HFF-Myc (cell line): ENCODE results near the gene SYT8.
"Not testable (repeated sequence)": the region's sequence is repeated elsewhere in the genome, so short reads cannot be mapped to it uniquely, and the experiment has no call there.

ENCODE experiments used
- DNase-seq: peaks from one replicate; pipeline ENCODE4 v3.0.0-alpha.2; 2011; ENCODE audit warnings: low read depth; ENCODE audit errors: extremely low read depth
- H3K4me3 ChIP-seq: replicated peaks from 2 replicates; pipeline ENCODE4 v1.5.1; 2011; ENCODE audit warnings: low read depth, mild to moderate bottlenecking, control low read depth, low read length
- TF ChIP-seq, protein P1 (sequence below): IDR thresholded peaks from 2 replicates; pipeline ENCODE4 v1.5.1; 2012; ENCODE audit warnings: mild to moderate bottlenecking, low read depth, low read length, control low read depth; ENCODE audit errors: missing control alignments

The SYT8 gene

GRCh38 chr11:1880746-1881441 is 46.1 kb downstream of the SYT8 start:
- DNase-seq, result no peak
- TF ChIP-seq, protein P1, sequence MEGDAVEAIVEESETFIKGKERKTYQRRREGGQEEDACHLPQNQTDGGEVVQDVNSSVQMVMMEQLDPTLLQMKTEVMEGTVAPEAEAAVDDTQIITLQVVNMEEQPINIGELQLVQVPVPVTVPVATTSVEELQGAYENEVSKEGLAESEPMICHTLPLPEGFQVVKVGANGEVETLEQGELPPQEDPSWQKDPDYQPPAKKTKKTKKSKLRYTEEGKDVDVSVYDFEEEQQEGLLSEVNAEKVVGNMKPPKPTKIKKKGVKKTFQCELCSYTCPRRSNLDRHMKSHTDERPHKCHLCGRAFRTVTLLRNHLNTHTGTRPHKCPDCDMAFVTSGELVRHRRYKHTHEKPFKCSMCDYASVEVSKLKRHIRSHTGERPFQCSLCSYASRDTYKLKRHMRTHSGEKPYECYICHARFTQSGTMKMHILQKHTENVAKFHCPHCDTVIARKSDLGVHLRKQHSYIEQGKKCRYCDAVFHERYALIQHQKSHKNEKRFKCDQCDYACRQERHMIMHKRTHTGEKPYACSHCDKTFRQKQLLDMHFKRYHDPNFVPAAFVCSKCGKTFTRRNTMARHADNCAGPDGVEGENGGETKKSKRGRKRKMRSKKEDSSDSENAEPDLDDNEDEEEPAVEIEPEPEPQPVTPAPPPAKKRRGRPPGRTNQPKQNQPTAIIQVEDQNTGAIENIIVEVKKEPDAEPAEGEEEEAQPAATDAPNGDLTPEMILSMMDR, result no peak
- H3K4me3 ChIP-seq, result no peak overlapping the region

DNA sequence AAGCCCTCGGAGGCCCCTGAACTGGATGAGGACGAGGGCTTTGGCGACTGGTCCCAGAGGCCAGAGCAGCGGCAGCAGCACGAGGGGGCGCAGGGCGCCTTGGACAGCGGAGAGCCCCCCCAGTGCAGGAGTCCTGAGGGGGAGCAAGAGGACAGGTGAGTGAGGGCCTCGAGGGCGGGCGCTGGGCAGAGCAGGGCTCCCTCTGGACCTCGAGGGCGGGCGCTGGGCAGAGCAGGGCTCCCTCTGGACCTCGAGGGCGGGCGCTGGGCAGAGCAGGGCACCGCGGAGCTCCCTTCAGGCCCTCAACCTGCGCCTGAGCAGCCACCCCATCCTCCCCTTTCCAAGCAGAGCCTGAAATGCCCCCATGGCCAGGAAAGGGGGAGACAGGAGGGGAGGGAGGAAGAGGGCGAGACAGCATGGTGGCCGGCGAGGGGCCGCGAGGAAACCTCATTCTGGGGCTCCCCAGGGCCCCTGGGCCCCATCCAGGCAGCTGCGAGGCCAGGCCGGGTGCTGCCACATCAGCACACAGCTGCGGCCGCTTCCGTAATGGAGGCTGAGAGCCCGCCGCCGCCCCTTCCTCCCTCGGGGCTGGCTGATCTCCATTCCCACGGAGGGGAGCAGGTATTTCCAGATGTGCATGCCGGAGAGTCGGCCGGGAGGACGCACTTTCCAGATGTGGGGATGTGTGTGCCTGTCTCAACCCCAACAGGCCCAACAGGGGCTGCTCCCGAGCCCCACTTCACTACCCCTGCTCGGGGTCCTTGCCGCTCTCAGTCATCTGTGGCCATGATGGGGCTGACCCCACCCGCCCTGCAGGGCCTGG is 46.9 kb downstream of the SYT8 start:
- no peak overlapping the region for H3K4me3 ChIP-seq
- DNase-seq, result no peak
- TF ChIP-seq, protein P1, result no peak

DNA sequence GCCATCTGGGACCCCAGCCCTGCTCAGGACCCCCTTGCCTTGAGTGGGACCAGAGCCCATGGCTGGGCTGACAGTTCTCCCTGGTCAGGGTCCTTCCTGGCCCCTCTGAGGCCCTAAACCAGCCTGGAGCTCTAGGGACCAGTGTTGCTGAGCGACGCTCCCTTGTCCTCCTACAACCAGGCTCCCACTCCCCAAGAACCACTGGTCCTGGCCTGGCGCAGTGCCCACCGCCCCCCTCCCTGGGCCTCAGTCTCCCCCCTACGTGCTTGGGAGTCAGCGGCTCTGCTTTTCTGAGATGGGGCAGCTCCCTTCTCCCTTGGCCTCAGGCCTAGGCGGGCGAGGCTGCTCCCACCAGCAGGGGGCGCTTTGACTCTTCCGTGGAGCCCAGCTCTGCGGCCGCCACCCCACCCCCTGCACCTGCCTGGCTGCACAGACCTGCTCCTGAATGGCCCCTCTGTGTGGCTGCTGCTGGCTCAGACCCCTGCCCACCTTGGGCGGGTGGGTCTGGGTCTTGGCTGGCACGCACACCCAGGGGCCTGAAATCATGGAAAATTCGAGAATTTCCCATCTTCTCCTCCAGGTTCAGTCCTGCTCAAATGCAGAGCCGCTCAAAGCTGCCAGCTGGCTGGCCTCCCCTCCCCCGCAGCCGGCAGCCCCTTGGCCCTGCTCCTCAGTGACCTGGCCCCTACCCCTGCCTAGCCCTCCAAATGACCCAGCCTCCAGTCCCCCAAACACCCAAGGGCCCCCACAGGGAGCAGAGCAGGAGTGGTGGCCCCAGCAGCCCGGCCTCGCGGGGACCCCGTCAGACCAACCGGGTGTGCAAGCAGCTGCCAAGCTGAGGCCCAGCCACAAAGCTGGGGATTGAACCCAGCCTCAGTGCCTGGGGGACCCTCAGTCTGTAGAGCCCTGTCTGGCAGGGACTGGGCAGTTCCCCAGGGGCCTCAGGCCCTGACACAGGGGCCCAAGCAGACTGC is 47.8 kb downstream of the SYT8 start:
- TF ChIP-seq, protein P1, result peak; percentile 94
- peak; percentile 22 for DNase-seq

GRCh38 chr11:1883346-1884302 is 48.8 kb downstream of the SYT8 start:
- TF ChIP-seq, protein P1, result no peak
- H3K4me3 ChIP-seq, result no peak overlapping the region
- no peak for DNase-seq

More for the DNA sequence above, 47.8 kb downstream of the SYT8 start:
- no peak overlapping the region for H3K4me3 ChIP-seq

DNA sequence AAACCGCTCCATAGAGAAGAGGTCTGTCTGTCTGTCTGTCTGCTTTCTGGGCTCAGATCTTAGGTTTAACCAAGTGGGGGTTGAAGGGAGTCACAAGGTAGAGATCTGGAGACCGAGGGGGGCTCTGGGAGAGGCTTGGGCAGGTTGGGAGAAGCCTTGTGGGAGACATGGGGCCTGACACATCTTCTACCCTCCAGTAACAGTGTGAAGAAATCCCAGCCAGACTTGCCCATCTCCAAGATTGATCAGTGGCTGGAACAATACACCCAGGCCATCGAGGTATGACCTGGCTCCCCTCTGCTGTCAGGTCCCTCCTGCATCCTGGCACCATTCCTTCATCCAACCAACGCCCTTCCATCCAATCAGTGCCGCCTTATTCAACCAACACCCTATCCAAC is 49.5 kb downstream of the SYT8 start:
- H3K4me3 ChIP-seq, result no peak overlapping the region
- TF ChIP-seq, protein P1, result no peak
- DNase-seq, result no peak

DNA sequence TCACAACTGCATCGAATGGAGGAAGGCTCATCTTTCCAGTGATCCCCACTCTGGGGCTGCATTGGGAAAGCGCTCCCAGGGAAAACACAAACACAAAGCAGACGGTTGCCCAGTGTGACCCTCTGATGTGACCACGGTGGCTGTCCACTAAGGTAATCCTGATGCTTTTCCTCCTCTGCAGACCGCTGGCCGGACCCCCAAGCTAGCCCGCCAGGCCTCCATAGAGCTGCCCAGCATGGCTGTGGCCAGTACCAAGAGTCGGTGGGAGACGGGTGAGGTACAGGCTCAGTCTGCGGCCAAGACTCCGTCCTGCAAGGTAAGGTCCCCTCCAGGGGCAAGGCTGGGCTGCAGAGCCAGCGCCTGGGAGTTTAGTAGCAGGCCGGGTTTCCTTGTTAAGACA is 51.8 kb downstream of the SYT8 start:
- DNase-seq, H3K4me3 ChIP-seq: not testable (repeated sequence)
